Stimulated activated naive CD4-positive, alpha-beta T cell treated with Interleukin-2 at 50 U/mL for 16 hours (primary cell): ENCODE measurements around the gene AP1B1.

Source experiments
- DNase-seq: peaks from one replicate; lab custom pipeline; 2025; lab: John Stamatoyannopoulos, UW

The AP1B1 gene

GRCh38 chr22:29313126-29313575 is 75.2 kb downstream of the AP1B1 start:
- no peak for DNase-seq

- no peak for DNase-seq
Observed at GRCh38 chr22:29312218-29313125, 75.9 kb downstream of the AP1B1 start.

GRCh38 chr22:29311464-29312217 is 76.7 kb downstream of the AP1B1 start:
- no peak for DNase-seq

- peak; percentile 51 for DNase-seq
Observed at GRCh38 chr22:29310863-29311339, 77.5 kb downstream of the AP1B1 start.

- no peak for DNase-seq
Observed at GRCh38 chr22:29310065-29310862, 78.1 kb downstream of the AP1B1 start.

GRCh38 chr22:29309332-29310064 is 78.9 kb downstream of the AP1B1 start:
- no peak for DNase-seq

GRCh38 chr22:29308791-29309262 is 79.5 kb downstream of the AP1B1 start:
- no peak for DNase-seq

GRCh38 chr22:29308148-29308790 is 80.1 kb downstream of the AP1B1 start:
- no peak for DNase-seq

GRCh38 chr22:29307596-29308147 is 80.7 kb downstream of the AP1B1 start:
- no peak for DNase-seq

GRCh38 chr22:29306835-29307595 is 81.4 kb downstream of the AP1B1 start:
- DNase-seq, result peak; percentile 16

GRCh38 chr22:29306175-29306834 is 82.1 kb downstream of the AP1B1 start, which contains the start of gene GAS2L1:
TSS of gene GAS2L1 (plus strand) at chr22:29306650. CDS start at chr22:29308106, 1,456 bp downstream.
- DNase-seq, result peak; percentile 29

- no peak for DNase-seq
Observed at GRCh38 chr22:29305836-29306174, 82.6 kb downstream of the AP1B1 start.

- no peak for DNase-seq
Observed at GRCh38 chr22:29302681-29303465, 85.5 kb downstream of the AP1B1 start.

GRCh38 chr22:29302402-29302680 is 86.0 kb downstream of the AP1B1 start:
- no peak for DNase-seq

- no peak for DNase-seq
Observed at GRCh38 chr22:29301716-29302401, 86.5 kb downstream of the AP1B1 start.

GRCh38 chr22:29300807-29301601 is 87.4 kb downstream of the AP1B1 start:
- DNase-seq, result no peak

GRCh38 chr22:29300467-29300806 is 87.9 kb downstream of the AP1B1 start:
- no peak for DNase-seq
